Anterior cingulate cortex (tissue), 58 donors: Measurements from ENCODE around the gene TF.

Source experiments
- DNase-seq, 58 donors: peaks; one replicate each; lab custom pipeline; 2025; lab: John Stamatoyannopoulos, UW

The TF gene

GRCh38 chr3:133832802-133833144 is 86.6 kb downstream of the TF start:
- no peak for DNase-seq

- no peak for DNase-seq
Measured at GRCh38 chr3:133833267-133833666, 87.1 kb downstream of the TF start.

- DNase-seq = no peak
Measured at GRCh38 chr3:133833880-133834620, 87.9 kb downstream of the TF start.

- DNase-seq = no peak
Measured at GRCh38 chr3:133834621-133835417, 88.6 kb downstream of the TF start.

GRCh38 chr3:133835418-133835743 is 89.2 kb downstream of the TF start:
- no peak for DNase-seq

- no peak for DNase-seq
Measured at GRCh38 chr3:133835961-133836360, 89.8 kb downstream of the TF start.

GRCh38 chr3:133836497-133837158 is 90.4 kb downstream of the TF start:
- no peak for DNase-seq

GRCh38 chr3:133837487-133838295 is 91.5 kb downstream of the TF start:
- DNase-seq = no peak

- DNase-seq = no peak
Measured at GRCh38 chr3:133838296-133838789, 92.2 kb downstream of the TF start.

- no peak for DNase-seq
Measured at GRCh38 chr3:133838916-133839800, 93.0 kb downstream of the TF start.

GRCh38 chr3:133840055-133840737 is 94.0 kb downstream of the TF start:
- DNase-seq = no peak

- no peak for DNase-seq
Measured at GRCh38 chr3:133840767-133841166, 94.6 kb downstream of the TF start.

GRCh38 chr3:133841196-133841595 is 95.0 kb downstream of the TF start:
- DNase-seq = no peak

GRCh38 chr3:133842158-133842557 is 96.0 kb downstream of the TF start:
- DNase-seq = no peak

GRCh38 chr3:133843634-133844033 is 97.4 kb downstream of the TF start:
- no peak for DNase-seq

GRCh38 chr3:133845127-133845526 is 98.9 kb downstream of the TF start:
- no peak for DNase-seq
